Lower lobe of right lung (tissue), 2 donors: ENCODE measurements around the gene TMEM123. TPM values are rescaled to one million over a fixed set of nuclear protein-coding genes. Genes with fewer than 3 reads are reported as not detected.

Experiments used
- ATAC-seq, 2 donors: fragments of 200-7000 bp; cut with Tn5 transposase; one replicate each; pipeline ENCODE4 v1.9.1; 2020 to 2022; ENCODE audit warnings: mild to moderate bottlenecking in 2 of 2, moderate library complexity in 2 of 2
- DNase-seq: peaks from one replicate; pipeline ENCODE4 v3.0.0-alpha.2; 2020
- H3K27ac ChIP-seq: fragments of 200-600 bp; one replicate; pipeline ENCODE4 v1.8.0; 2022
- H3K27me3 ChIP-seq: fragments of 200-600 bp; one replicate; pipeline ENCODE4 v1.8.0; 2022; ENCODE audit warnings: low read depth
- H3K36me3 ChIP-seq: fragments of 200-600 bp; one replicate; pipeline ENCODE4 v1.8.0; 2022; ENCODE audit warnings: mild to moderate bottlenecking
- H3K4me1 ChIP-seq: fragments of 200-600 bp; one replicate; pipeline ENCODE4 v1.8.0; 2022
- H3K4me3 ChIP-seq: fragments of 200-600 bp; one replicate; pipeline ENCODE4 v1.8.0; 2022; ENCODE audit warnings: mild to moderate bottlenecking
- H3K9me3 ChIP-seq: fragments of 200-600 bp; one replicate; pipeline ENCODE4 v1.8.0; 2022
- CTCF ChIP-seq: fragments of 200-600 bp; IDR thresholded peaks from one replicate; pipeline ENCODE4 v1.8.0; 2022; ENCODE audit warnings: antibody characterized with exemption, mild to moderate bottlenecking
- intact Hi-C: fragments of 100-400 bp; cut with DNase I; formaldehyde crosslinking; loops from one replicate; pipeline ENCODE4 v1.11.0; 2022
- total RNA-seq: library from RNA; stranded (reverse); fragmentation: NEBNext Ultra II Directional; extraction: Animal tissue kit (Norgen Biotek cat#: 25700); gene quantifications from one replicate; pipeline ENCODE4 v1.2.1, GENCODE V29; 2021
- donor health status: DM: no; HTN: yes; CAD: no; lungs with severe emphysema.

The TMEM123 gene
- total RNA-seq, 1 donor from 2014 or later = 199 TPM

GRCh38 chr11:102459393-102459792 is 6.8 kb upstream of the TMEM123 start:
- H3K4me1 ChIP-seq = peaks cover 29% of the 10 kb centered on the region
- no peak for ATAC-seq
- no peak overlapping the region for H3K27ac ChIP-seq

GRCh38 chr11:102458548-102458947 is 6.0 kb upstream of the TMEM123 start:
- ATAC-seq (no peak), DNase-seq (no peak)
- no peaks in the 10 kb centered on the region for H3K27me3 ChIP-seq
- intact Hi-C loops = no loop called here
- H3K36me3 ChIP-seq = no peaks in the 10 kb centered on the region
- no peak overlapping the region for H3K27ac ChIP-seq
- H3K4me3 ChIP-seq = no peak overlapping the region
- peaks cover 37% of the 10 kb centered on the region for H3K4me1 ChIP-seq
- H3K9me3 ChIP-seq = no peaks in the 10 kb centered on the region
- TF ChIP-seq CTCF = no peak

More at GRCh38 chr11:102459393-102459792, 6.8 kb upstream of the TMEM123 start:
- DNase-seq = no peak
- Histone ChIP-seq H3K36me3 (no peaks in the 10 kb centered on the region), H3K4me3 (no peak overlapping the region), H3K9me3 (no peaks in the 10 kb centered on the region), H3K27me3 (no peaks in the 10 kb centered on the region)
- no peak for TF ChIP-seq CTCF
- intact Hi-C loops = no loop called here

GRCh38 chr11:102457865-102458264 is 5.3 kb upstream of the TMEM123 start:
- Histone ChIP-seq H3K27me3 (no peaks in the 10 kb centered on the region), H3K9me3 (no peaks in the 10 kb centered on the region), H3K4me3 (no peak overlapping the region), H3K36me3 (no peaks in the 10 kb centered on the region), H3K4me1 (peaks cover 43% of the 10 kb centered on the region), H3K27ac (no peak overlapping the region)
- ATAC-seq = no peak
- TF ChIP-seq CTCF = no peak
- intact Hi-C loops = no loop called here
- no peak for DNase-seq

GRCh38 chr11:102457056-102457677 is 4.6 kb upstream of the TMEM123 start:
- Histone ChIP-seq H3K36me3 (no peaks in the 10 kb centered on the region), H3K27ac (no peak overlapping the region), H3K4me3 (no peak overlapping the region), H3K4me1 (peaks cover 43% of the 10 kb centered on the region), H3K27me3 (no peaks in the 10 kb centered on the region), H3K9me3 (no peaks in the 10 kb centered on the region)
- no peak for DNase-seq
- no peak for TF ChIP-seq CTCF
- ATAC-seq = no peak
- intact Hi-C loops = no loop called here

- TF ChIP-seq CTCF = no peak
- Histone ChIP-seq H3K9me3 (no peaks in the 10 kb centered on the region), H3K27me3 (no peaks in the 10 kb centered on the region), H3K36me3 (no peaks in the 10 kb centered on the region), H3K4me3 (no peak overlapping the region), H3K4me1 (peaks cover 43% of the 10 kb centered on the region), H3K27ac (no peak overlapping the region)
- ATAC-seq (no peak), DNase-seq (no peak)
- intact Hi-C loops = no loop called here
Observed at GRCh38 chr11:102456381-102456780, 3.8 kb upstream of the TMEM123 start.
